Measurements from ENCODE around the gene KCTD8. TPM values are rescaled to one million over a fixed set of nuclear protein-coding genes. Genes with fewer than 3 reads are reported as not detected.

Gene KCTD8
- total RNA-seq, 1 experiment from 2014 or later, result 3.8 TPM

GRCh38 chr4:44287505-44287904, 161.1 kb downstream of the KCTD8 start:
- DNase-seq (ENCODE audit: low spot score) (no peak), ATAC-seq (no peak)
- ChIA-PET CTCF (no interaction called here), POLR2A (no interaction called here)
- Mint-ChIP-seq H3K36me3 (no peaks in the 10 kb centered on the region), H3K27me3 (ENCODE audit: low read depth) (no peaks in the 10 kb centered on the region), H3K9me3 (peaks cover 11% of the 10 kb centered on the region), H3K4me3 (no peak overlapping the region), H3K27ac (no peak overlapping the region), H3K4me1 (no peaks in the 10 kb centered on the region)
- TF ChIP-seq NR1H2 (CRISPR knock-in tag; IDR thresholded peaks at IDR 0.05), result no peak
- TF ChIP-seq JUN (CRISPR knock-in tag; IDR thresholded peaks at IDR 0.05), result no peak
- no peak for TF ChIP-seq EMX1 (CRISPR knock-in tag; IDR thresholded peaks at IDR 0.05)
- no peak for TF ChIP-seq ZNF138 (CRISPR knock-in tag; conservative IDR thresholded peaks at IDR 0.05)
- no peak for TF ChIP-seq ZNF121 (CRISPR knock-in tag; IDR thresholded peaks at IDR 0.05)
- no peak for TF ChIP-seq RELA (CRISPR knock-in tag; IDR thresholded peaks at IDR 0.05; ENCODE audit: borderline replicate concordance)
- TF ChIP-seq NR3C1 (CRISPR knock-in tag; conservative IDR thresholded peaks at IDR 0.05; ENCODE audit: low read depth), result no peak
- no peak for TF ChIP-seq MYBL2 (CRISPR knock-in tag; IDR thresholded peaks at IDR 0.05)
- TF ChIP-seq GTF2I (CRISPR knock-in tag; conservative IDR thresholded peaks at IDR 0.05), result no peak
- no peak for TF ChIP-seq ZNF532 (CRISPR knock-in tag; IDR thresholded peaks at IDR 0.05; ENCODE audit: borderline replicate concordance)
- TF ChIP-seq ZBTB43 (CRISPR knock-in tag; IDR thresholded peaks at IDR 0.05), result no peak

GRCh38 chr4:44279469-44279868, 169.1 kb downstream of the KCTD8 start:
- ChIA-PET CTCF (no interaction called here), POLR2A (no interaction called here)
- Mint-ChIP-seq H3K4me3 (no peak overlapping the region), H3K27me3 (ENCODE audit: low read depth) (no peaks in the 10 kb centered on the region), H3K4me1 (no peaks in the 10 kb centered on the region), H3K36me3 (no peaks in the 10 kb centered on the region), H3K27ac (no peak overlapping the region), H3K9me3 (0 out of 2 replicates have a peak, but pooled peaks cover 3% of the 10 kb centered on the region)
- no peak for DNase-seq (ENCODE audit: low spot score)
- ATAC-seq, result no peak
- TF ChIP-seq ATF3 (CRISPR knock-in tag; conservative IDR thresholded peaks at IDR 0.05), result no peak
- no peak for TF ChIP-seq STAT6 (CRISPR knock-in tag; conservative IDR thresholded peaks at IDR 0.05; ENCODE audit: low read depth)
- no peak for TF ChIP-seq CREM (CRISPR knock-in tag; IDR thresholded peaks at IDR 0.05)
- no peak for TF ChIP-seq ATF2 (CRISPR knock-in tag; IDR thresholded peaks at IDR 0.05; ENCODE audit: borderline replicate concordance, low read depth)
- no peak for TF ChIP-seq USF2 (CRISPR knock-in tag; IDR thresholded peaks at IDR 0.05)
- no peak for TF ChIP-seq FOXK1 (CRISPR knock-in tag; IDR thresholded peaks at IDR 0.05)
- no peak for TF ChIP-seq ATF6 (CRISPR knock-in tag; IDR thresholded peaks at IDR 0.05)
- no peak for TF ChIP-seq GTF2I (CRISPR knock-in tag; conservative IDR thresholded peaks at IDR 0.05)
- no peak for TF ChIP-seq HMGA2 (CRISPR knock-in tag; IDR thresholded peaks at IDR 0.05)
- no peak for TF ChIP-seq ZNF671 (CRISPR knock-in tag; IDR thresholded peaks at IDR 0.05)
